Parathyroid adenoma (tissue), 2 donors: Measurements from ENCODE around the gene GFY.

Experiments
- H2AFZ ChIP-seq: fragments of 300-600 bp; sonication (generic); one replicate; pipeline ENCODE4 v1.7.0; 2017; ENCODE audit warnings: antibody characterized with exemption, mild to moderate bottlenecking
- H3K27ac ChIP-seq: fragments of 300-600 bp; sonication (generic); one replicate; pipeline ENCODE4 v1.7.0; 2017
- H3K27me3 ChIP-seq: fragments of 300-600 bp; sonication (generic); one replicate; pipeline ENCODE4 v1.7.0; 2017; ENCODE audit warnings: low read length; ENCODE audit not compliant: control insufficient read depth, insufficient read depth
- H3K36me3 ChIP-seq: fragments of 300-600 bp; sonication (generic); one replicate; pipeline ENCODE4 v1.7.0; 2017; ENCODE audit warnings: low read length; ENCODE audit not compliant: control insufficient read depth, insufficient read depth
- H3K4me1 ChIP-seq: fragments of 300-600 bp; sonication (generic); one replicate; pipeline ENCODE4 v1.7.0; 2017; ENCODE audit warnings: control low read depth
- H3K4me2 ChIP-seq: fragments of 300-600 bp; sonication (generic); one replicate; pipeline ENCODE4 v1.7.0; 2017; ENCODE audit warnings: low read length
- H3K4me3 ChIP-seq: fragments of 300-600 bp; sonication (generic); one replicate; pipeline ENCODE4 v1.7.0; 2017; ENCODE audit warnings: low read depth, low read length
- H3K79me2 ChIP-seq: fragments of 300-600 bp; sonication (generic); one replicate; pipeline ENCODE4 v1.7.0; 2017; ENCODE audit warnings: control low read depth
- H3K9ac ChIP-seq: fragments of 300-600 bp; sonication (generic); one replicate; pipeline ENCODE4 v1.7.0; 2017; ENCODE audit warnings: mild to moderate bottlenecking
- H3K9me3 ChIP-seq: fragments of 300-600 bp; sonication (generic); one replicate; pipeline ENCODE4 v1.7.0; 2017; ENCODE audit warnings: low read length; ENCODE audit not compliant: control insufficient read depth
- CTCF ChIP-seq: fragments of 300-600 bp; sonication (generic); IDR thresholded peaks from one replicate; pipeline ENCODE4 v1.7.0; 2017; ENCODE audit warnings: antibody characterized with exemption, mild to moderate bottlenecking
- donor health status: primary hyperparathyroidism.

The GFY gene

DNA sequence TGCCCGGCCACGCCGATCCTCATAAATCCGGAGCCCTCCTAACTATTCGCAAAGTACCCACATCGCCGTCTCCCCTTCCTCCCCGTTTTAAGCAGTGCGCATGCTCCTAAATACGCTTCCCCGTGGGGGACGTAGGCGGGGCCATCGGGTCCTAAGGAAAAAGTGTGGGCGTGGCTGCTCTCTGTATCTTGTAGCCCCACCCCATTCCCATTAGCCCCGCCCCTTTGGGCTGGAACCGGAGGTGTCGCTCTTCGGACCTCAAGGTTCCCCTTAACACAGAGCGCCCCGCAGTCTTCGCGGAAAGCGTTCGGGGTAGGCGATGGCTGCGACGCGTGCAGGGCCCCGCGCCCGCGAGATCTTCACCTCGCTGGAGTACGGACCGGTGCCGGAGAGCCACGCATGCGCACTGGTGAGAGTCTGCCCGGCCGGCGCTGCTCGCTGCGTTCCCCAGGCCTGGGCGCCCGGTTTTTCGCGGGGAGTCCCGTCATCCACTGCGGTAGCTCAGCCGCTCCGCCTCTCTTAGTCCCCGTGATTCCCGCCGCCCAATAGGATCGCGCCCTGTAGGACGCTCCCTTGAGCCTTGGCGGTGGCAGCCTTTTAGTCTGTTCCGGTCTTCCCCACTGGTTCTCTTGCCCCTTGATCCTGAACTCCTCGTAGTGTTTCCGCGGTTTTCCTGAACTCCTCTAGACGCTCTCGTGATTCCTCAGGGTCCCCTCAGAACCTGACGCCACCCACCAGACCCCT, 28.0 kb downstream of the GFY start, which contains the start of gene ALDH16A1:
Gene ALDH16A1, plus strand, starts transcription at position 213 of the 744 bp plus-strand sequence. Its CDS starts 107 bp downstream, at position 320.
- Histone ChIP-seq H3K36me3 (no peaks in the 10 kb centered on the region), H3K4me2 (peak within 1 kb of the TSS; percentile 100), H3K4me3 (peak within 1 kb of the TSS; percentile 96), H3K27ac (peak within 1 kb of the TSS; percentile 85), H3K9me3 (no peaks in the 10 kb centered on the region), H3K79me2 (no peaks in the 10 kb centered on the region), H3K4me1 (no peaks in the 10 kb centered on the region), H2AFZ (peak within 1 kb of the TSS; percentile 95), H3K9ac (peak within 1 kb of the TSS; percentile 20), H3K27me3 (no peaks in the 10 kb centered on the region)
- no peak for TF ChIP-seq CTCF

- peak overlapping the region; percentile 100 for H3K4me2 ChIP-seq
- peak overlapping the region; percentile 20 for H3K9ac ChIP-seq
- no peaks in the 10 kb centered on the region for H3K79me2 ChIP-seq
- no peaks in the 10 kb centered on the region for H3K36me3 ChIP-seq
- TF ChIP-seq CTCF, result no peak
- peak overlapping the region; percentile 96 for H3K4me3 ChIP-seq
- peak overlapping the region; percentile 75 for H2AFZ ChIP-seq
- peak overlapping the region; percentile 85 for H3K27ac ChIP-seq
- H3K9me3 ChIP-seq, result no peaks in the 10 kb centered on the region
- no peaks in the 10 kb centered on the region for H3K27me3 ChIP-seq
- no peaks in the 10 kb centered on the region for H3K4me1 ChIP-seq
Observed at GRCh38 chr19:49453757-49454240, 28.6 kb downstream of the GFY start.

DNA sequence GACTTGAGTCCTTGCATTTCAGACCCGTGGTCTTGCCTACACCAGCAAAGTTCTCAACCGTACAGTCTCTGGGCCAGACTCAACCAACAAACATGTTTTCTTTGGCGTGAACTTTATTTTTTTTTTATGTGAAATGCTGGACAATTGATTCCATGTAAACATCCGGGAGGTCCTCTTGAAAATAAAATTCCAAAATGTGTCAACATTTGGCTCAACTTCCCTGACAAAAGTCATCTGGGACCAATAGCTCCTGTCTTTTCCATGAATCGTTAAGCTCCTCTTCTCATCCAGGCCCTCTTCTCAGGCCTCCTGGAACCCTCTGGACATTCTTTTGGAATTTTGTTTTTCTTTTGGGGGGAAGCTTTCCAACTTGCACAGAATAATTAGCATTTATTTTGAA, 30.6 kb downstream of the GFY start:
- no peak overlapping the region for H3K4me3 ChIP-seq
- no peaks in the 10 kb centered on the region for H3K36me3 ChIP-seq
- H3K27me3 ChIP-seq, result no peaks in the 10 kb centered on the region
- H3K79me2 ChIP-seq, result no peaks in the 10 kb centered on the region
- H3K9ac ChIP-seq, result no peak overlapping the region
- H3K9me3 ChIP-seq, result no peaks in the 10 kb centered on the region
- no peaks in the 10 kb centered on the region for H3K4me1 ChIP-seq
- no peak overlapping the region for H2AFZ ChIP-seq
- H3K4me2 ChIP-seq, result no peak overlapping the region
- no peak overlapping the region for H3K27ac ChIP-seq
- no peak for TF ChIP-seq CTCF

DNA sequence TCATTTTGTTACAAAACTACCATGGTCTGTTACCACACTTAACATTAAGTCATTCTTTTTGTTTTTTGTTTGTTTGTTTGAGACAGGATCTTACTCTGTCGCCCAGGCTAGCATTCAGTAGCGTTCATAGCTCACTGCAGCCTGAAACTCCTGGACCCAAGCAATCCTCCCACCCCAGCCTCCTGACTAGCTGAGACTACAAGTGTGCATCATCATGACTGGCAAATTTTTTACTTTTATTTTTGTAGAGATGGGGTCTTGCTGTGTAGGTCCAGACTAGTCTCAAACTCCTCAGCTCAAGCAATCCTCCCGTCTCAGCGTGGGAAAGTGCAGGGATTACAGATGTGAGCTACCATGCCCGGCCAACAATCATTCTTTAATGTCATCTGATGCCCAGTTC, 31.1 kb downstream of the GFY start:
- H3K27ac ChIP-seq, result peak overlapping the region; percentile 36
- H3K4me2 ChIP-seq, result no peak overlapping the region
- H3K36me3 ChIP-seq, result no peaks in the 10 kb centered on the region
- H3K4me1 ChIP-seq, result no peaks in the 10 kb centered on the region
- no peak for TF ChIP-seq CTCF
- H2AFZ ChIP-seq, result no peak overlapping the region
- H3K4me3 ChIP-seq, result no peak overlapping the region
- H3K9me3 ChIP-seq, result no peaks in the 10 kb centered on the region
- H3K79me2 ChIP-seq, result no peaks in the 10 kb centered on the region
- H3K27me3 ChIP-seq, result no peaks in the 10 kb centered on the region
- H3K9ac ChIP-seq, result no peak overlapping the region

GRCh38 chr19:49458567-49458903, 33.3 kb downstream of the GFY start:
- H3K9ac ChIP-seq, result no peak overlapping the region
- H2AFZ ChIP-seq, result no peak overlapping the region
- no peaks in the 10 kb centered on the region for H3K4me1 ChIP-seq

More at GRCh38 chr19:49458567-49458903, 33.3 kb downstream of the GFY start:
- Histone ChIP-seq H3K79me2 (no peaks in the 10 kb centered on the region), H3K4me3 (no peak overlapping the region), H3K27me3 (no peaks in the 10 kb centered on the region), H3K4me2 (no peak overlapping the region), H3K36me3 (no peaks in the 10 kb centered on the region), H3K9me3 (no peaks in the 10 kb centered on the region), H3K27ac (peak overlapping the region; percentile 42)
- no peak for TF ChIP-seq CTCF
